ENCODE results near the gene RFPL2. TPM values are rescaled to one million over a fixed set of nuclear protein-coding genes. Genes with fewer than 3 reads are reported as not detected.

Gene RFPL2
- total and polyA plus RNA-seq, 10 donors = 0.11 to 0.79 (median 0.42) TPM; not detected in 3

- no peak overlapping the region for H3K4me3 ChIP-seq
- no peaks in the 10 kb centered on the region for H3K9me3 ChIP-seq
- H3K27ac ChIP-seq = no peak overlapping the region
- no peaks in the 10 kb centered on the region for H3K36me3 ChIP-seq
- DNase-seq = no peak
- peaks cover 0 to 3% (median 0%) of the 10 kb centered on the region in 6 donors for H3K4me1 ChIP-seq
- H3K27me3 ChIP-seq (replicated peaks in 1 of 7) = peaks cover 0 to 2% (median 0%) of the 10 kb centered on the region in 7 donors
- intact Hi-C loops (cut with DNase I; ENCODE audit: low total_unique reads) = no loop called here
- WGBS, 5 donors = 77 to 93% (median 90%) methylated on average over 1 of the region's 1 CpG
- TF ChIP-seq POLR2AphosphoS5 (IDR thresholded peaks at IDR 0.05) (no peak), POLR2A (IDR thresholded peaks at IDR 0.05) (no peak)
- TF ChIP-seq, protein P1, sequence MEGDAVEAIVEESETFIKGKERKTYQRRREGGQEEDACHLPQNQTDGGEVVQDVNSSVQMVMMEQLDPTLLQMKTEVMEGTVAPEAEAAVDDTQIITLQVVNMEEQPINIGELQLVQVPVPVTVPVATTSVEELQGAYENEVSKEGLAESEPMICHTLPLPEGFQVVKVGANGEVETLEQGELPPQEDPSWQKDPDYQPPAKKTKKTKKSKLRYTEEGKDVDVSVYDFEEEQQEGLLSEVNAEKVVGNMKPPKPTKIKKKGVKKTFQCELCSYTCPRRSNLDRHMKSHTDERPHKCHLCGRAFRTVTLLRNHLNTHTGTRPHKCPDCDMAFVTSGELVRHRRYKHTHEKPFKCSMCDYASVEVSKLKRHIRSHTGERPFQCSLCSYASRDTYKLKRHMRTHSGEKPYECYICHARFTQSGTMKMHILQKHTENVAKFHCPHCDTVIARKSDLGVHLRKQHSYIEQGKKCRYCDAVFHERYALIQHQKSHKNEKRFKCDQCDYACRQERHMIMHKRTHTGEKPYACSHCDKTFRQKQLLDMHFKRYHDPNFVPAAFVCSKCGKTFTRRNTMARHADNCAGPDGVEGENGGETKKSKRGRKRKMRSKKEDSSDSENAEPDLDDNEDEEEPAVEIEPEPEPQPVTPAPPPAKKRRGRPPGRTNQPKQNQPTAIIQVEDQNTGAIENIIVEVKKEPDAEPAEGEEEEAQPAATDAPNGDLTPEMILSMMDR (IDR thresholded peaks at IDR 0.05 in 8 of 11, conservative IDR thresholded peaks at IDR 0.05 in 3 of 11) = no peak
Observed at GRCh38 chr22:32222991-32223390, 18.1 kb upstream of the RFPL2 start.

GRCh38 chr22:32219026-32219425, 14.2 kb upstream of the RFPL2 start:
- Histone ChIP-seq H3K27me3 (replicated peaks in 1 of 7) (peaks cover 0 to 11% (median 0%) of the 10 kb centered on the region in 7 donors), H3K4me3 (no peak overlapping the region), H3K36me3 (no peaks in the 10 kb centered on the region), H3K4me1 (no peaks in the 10 kb centered on the region), H3K27ac (peak overlapping the region in 4 of 8 donors; percentile 10 to 53 (median 47)), H3K9me3 (no peaks in the 10 kb centered on the region)
- 52 to 75% (median 69%) methylated on average over 3 of the region's 3 CpGs for WGBS, 5 donors
- DNase-seq = no peak
- intact Hi-C loops (cut with DNase I; ENCODE audit: low total_unique reads) = no loop called here
- TF ChIP-seq, protein P1 (IDR thresholded peaks at IDR 0.05 in 8 of 11, conservative IDR thresholded peaks at IDR 0.05 in 3 of 11) = no peak
- TF ChIP-seq POLR2A (IDR thresholded peaks at IDR 0.05) (no peak), POLR2AphosphoS5 (IDR thresholded peaks at IDR 0.05) (no peak)

DNA sequence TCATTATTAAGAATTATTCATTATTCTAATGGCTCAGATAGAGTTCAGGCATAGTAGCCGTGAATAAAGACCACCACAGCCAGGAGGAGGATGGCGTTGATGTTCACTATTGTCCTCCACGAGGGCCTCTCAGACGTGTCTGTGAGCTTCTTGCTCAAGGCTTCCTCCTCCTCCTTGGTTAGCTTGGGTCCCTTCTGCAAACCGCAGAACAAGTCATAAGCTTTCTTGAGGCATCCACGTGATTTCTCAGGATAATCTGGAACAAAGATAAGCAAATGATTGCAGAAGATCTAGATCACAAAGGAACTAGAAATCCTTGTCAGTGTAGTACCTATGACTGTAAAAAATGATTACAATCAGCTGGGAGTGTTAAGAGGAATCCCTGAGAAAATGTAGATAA, 13.6 kb upstream of the RFPL2 start:
- H3K9me3 ChIP-seq = no peaks in the 10 kb centered on the region
- no peak for DNase-seq
- peaks cover 0 to 11% (median 0%) of the 10 kb centered on the region in 7 donors for H3K27me3 ChIP-seq (replicated peaks in 1 of 7)
- H3K4me1 ChIP-seq = no peaks in the 10 kb centered on the region
- WGBS, 5 donors = 34 to 72% (median 62%) methylated on average over 6 of the region's 6 CpGs
- TF ChIP-seq, protein P1 (IDR thresholded peaks at IDR 0.05 in 8 of 11, conservative IDR thresholded peaks at IDR 0.05 in 3 of 11) = no peak
- TF ChIP-seq POLR2A (IDR thresholded peaks at IDR 0.05) = no peak
- no peak for TF ChIP-seq POLR2AphosphoS5 (IDR thresholded peaks at IDR 0.05)
- H3K27ac ChIP-seq = peak overlapping the region in 5 of 8 donors; percentile 10 to 53 (median 44)
- no peak overlapping the region for H3K4me3 ChIP-seq
- no peaks in the 10 kb centered on the region for H3K36me3 ChIP-seq
- intact Hi-C loops (cut with DNase I; ENCODE audit: low total_unique reads) = no loop called here

DNA sequence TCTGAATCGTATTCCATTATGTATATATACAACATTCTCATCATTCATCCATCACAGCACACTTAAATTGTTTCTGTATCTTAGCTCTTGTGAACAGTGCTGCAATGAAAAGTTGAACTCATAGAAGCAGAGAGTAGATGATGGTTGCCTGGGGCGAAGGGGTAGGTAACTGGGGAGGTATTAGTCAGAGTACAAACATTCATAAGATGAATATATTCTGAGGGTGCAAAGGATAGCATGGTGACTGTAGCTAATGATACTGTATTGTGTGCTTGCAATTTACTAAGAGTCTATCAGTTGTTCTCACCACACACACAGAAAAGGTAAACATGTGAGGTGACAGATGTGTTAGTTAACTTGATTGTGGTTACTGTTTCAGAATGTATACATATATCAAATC, 12.6 kb upstream of the RFPL2 start:
- 82 to 91% (median 84%) methylated on average over 2 of the region's 2 CpGs for WGBS, 5 donors
- Histone ChIP-seq H3K4me3 (no peak overlapping the region), H3K9me3 (no peaks in the 10 kb centered on the region), H3K27me3 (replicated peaks in 1 of 7) (peaks cover 0 to 13% (median 0%) of the 10 kb centered on the region in 7 donors), H3K4me1 (no peaks in the 10 kb centered on the region), H3K36me3 (no peaks in the 10 kb centered on the region), H3K27ac (no peak overlapping the region)
- TF ChIP-seq, protein P1 (IDR thresholded peaks at IDR 0.05 in 8 of 11, conservative IDR thresholded peaks at IDR 0.05 in 3 of 11) = no peak
- TF ChIP-seq POLR2A (IDR thresholded peaks at IDR 0.05) (no peak), POLR2AphosphoS5 (IDR thresholded peaks at IDR 0.05) (no peak)
- no peak for DNase-seq
- intact Hi-C loops (cut with DNase I; ENCODE audit: low total_unique reads) = no loop called here
